ENCODE results near the gene TEKT3.

DNA sequence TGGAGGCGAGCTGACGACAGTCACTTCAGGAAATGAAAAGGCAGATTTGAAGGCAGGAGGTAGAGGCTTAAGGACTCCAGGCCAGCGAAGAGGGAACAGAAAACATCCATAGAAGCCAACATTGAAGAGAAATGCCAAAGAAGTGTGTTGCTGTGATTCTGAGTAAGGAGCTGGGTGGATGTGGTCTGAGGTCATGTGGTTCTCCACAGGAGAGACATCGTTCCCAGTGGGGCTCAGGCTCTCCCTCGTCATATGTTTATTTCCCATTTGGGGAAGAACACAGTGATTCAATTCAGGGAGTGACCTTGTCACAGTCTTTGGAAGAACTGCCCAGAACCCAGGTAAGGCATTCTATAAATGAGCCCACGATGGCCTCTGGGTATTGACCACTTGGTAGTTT, 69.7 kb downstream of the TEKT3 start:
- TF ChIP-seq, protein P1, sequence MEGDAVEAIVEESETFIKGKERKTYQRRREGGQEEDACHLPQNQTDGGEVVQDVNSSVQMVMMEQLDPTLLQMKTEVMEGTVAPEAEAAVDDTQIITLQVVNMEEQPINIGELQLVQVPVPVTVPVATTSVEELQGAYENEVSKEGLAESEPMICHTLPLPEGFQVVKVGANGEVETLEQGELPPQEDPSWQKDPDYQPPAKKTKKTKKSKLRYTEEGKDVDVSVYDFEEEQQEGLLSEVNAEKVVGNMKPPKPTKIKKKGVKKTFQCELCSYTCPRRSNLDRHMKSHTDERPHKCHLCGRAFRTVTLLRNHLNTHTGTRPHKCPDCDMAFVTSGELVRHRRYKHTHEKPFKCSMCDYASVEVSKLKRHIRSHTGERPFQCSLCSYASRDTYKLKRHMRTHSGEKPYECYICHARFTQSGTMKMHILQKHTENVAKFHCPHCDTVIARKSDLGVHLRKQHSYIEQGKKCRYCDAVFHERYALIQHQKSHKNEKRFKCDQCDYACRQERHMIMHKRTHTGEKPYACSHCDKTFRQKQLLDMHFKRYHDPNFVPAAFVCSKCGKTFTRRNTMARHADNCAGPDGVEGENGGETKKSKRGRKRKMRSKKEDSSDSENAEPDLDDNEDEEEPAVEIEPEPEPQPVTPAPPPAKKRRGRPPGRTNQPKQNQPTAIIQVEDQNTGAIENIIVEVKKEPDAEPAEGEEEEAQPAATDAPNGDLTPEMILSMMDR (conservative IDR thresholded peaks at IDR 0.05; ENCODE audit: low read depth, low read length): no peak
- no peak for TF ChIP-seq EZH2 (IDR thresholded peaks at IDR 0.05; ENCODE audit: borderline replicate concordance, low read depth, low read length, poor library complexity, severe bottlenecking)

Data from A673 (cell line).